GM12891 (cell line): Measurements from ENCODE around the gene GNB5.

Experiments used
- PAX5 ChIP-seq: IDR thresholded peaks from 2 replicates; pipeline ENCODE4 v1.6.1; 2011; ENCODE audit warnings: low read length, moderate library complexity, mild to moderate bottlenecking; ENCODE audit not compliant: insufficient read depth, severe bottlenecking
- POLR2A ChIP-seq: IDR thresholded peaks from 2 replicates; pipeline ENCODE4 v1.6.1; 2011; ENCODE audit warnings: low read depth, low read length, control low read depth
- POLR2AphosphoS5 ChIP-seq: IDR thresholded peaks from 2 replicates; pipeline ENCODE4 v1.6.1; 2011; ENCODE audit warnings: low read depth, low read length, control low read depth
- POU2F2 ChIP-seq: IDR thresholded peaks from 2 replicates; pipeline ENCODE4 v1.6.1; 2011; ENCODE audit warnings: low read depth, mild to moderate bottlenecking, control low read depth, low read length, moderate library complexity
- SPI1 ChIP-seq: IDR thresholded peaks from 2 replicates; pipeline ENCODE4 v1.6.1; 2011; ENCODE audit warnings: low read depth, low read length, control low read depth
- TAF1 ChIP-seq: IDR thresholded peaks from 2 replicates; pipeline ENCODE4 v1.6.1; 2011; ENCODE audit warnings: low read depth, low read length, control low read depth

- TF ChIP-seq POLR2A (no peak), POLR2AphosphoS5 (no peak), PAX5 (no peak), TAF1 (no peak), SPI1 (0 out of 2 replicates have a peak, but pooled peaks have one; percentile 31), POU2F2 (no peak)
Observed at GRCh38 chr15:52137432-52138357, 53.5 kb downstream of the GNB5 start.
